Muscle of leg (tissue), 11 donors: ENCODE measurements around the gene NFIA. TPM values are rescaled to one million over a fixed set of nuclear protein-coding genes. Genes with fewer than 3 reads are reported as not detected.

Experiments
- DNase-seq: peaks from one replicate; pipeline ENCODE4 v3.0.0; 2013
- H3K27ac ChIP-seq: one replicate; pipeline ENCODE4 v1.5.1; 2013; ENCODE audit warnings: mild to moderate bottlenecking, low read length, control low read depth
- H3K27me3 ChIP-seq: one replicate; pipeline ENCODE4 v1.6.1; 2013; ENCODE audit warnings: low read length; ENCODE audit not compliant: control insufficient read depth, insufficient read depth
- H3K36me3 ChIP-seq: one replicate; pipeline ENCODE4 v1.6.1; 2013; ENCODE audit warnings: low read length; ENCODE audit not compliant: control insufficient read depth, insufficient read depth
- H3K4me1 ChIP-seq: one replicate; pipeline ENCODE4 v1.6.1; 2013; ENCODE audit warnings: low read length; ENCODE audit not compliant: control insufficient read depth, insufficient read depth
- H3K4me3 ChIP-seq: one replicate; pipeline ENCODE4 v1.5.1; 2013; ENCODE audit warnings: low read length, control low read depth
- H3K9me3 ChIP-seq: replicated peaks from 2 replicates; pipeline ENCODE4 v1.6.1; 2013; ENCODE audit warnings: low read depth, low read length; ENCODE audit not compliant: control insufficient read depth
- WGBS: methylation state at CpG from one replicate; pipeline ENCODE4 v1.1.5; 2013; ENCODE audit warnings: missing lambda C conversion rate; ENCODE audit not compliant: insufficient coverage; 5-methylcytosine and 5-hydroxymethylcytosine counted together
- polyA plus RNA-seq, 8 donors: library from polyadenylated mRNA; unstranded; fragments of 120-200 nt; gene quantifications; one replicate each; pipeline versions ENCODE4 v1.2.1 to v1.2.3, GENCODE V29; 2013; ENCODE audit warnings: inconsistent platforms in 1 of 8, low replicate concordance in 1 of 8; ENCODE audit not compliant: insufficient read length in 8 of 8, insufficient read depth in 1 of 8
- total RNA-seq: library from RNA; stranded (reverse); fragments of 120-200 nt; gene quantifications from one replicate; pipeline ENCODE4 v1.2.4, GENCODE V29; 2013

NFIA gene
- total and polyA plus RNA-seq, 9 donors: 21.6 to 41.0 (median 29.7) TPM

GRCh38 chr1:61100578-61100977 lies 18.2 kb downstream of the NFIA start:
- Histone ChIP-seq H3K9me3 (no peaks in the 10 kb centered on the region), H3K4me1 (no peaks in the 10 kb centered on the region), H3K27me3 (no peaks in the 10 kb centered on the region), H3K27ac (no peak overlapping the region), H3K4me3 (no peak overlapping the region), H3K36me3 (no peaks in the 10 kb centered on the region)
- WGBS: no CpG with 5 or more reads among the region's 2 CpGs
- DNase-seq: no peak

- no peaks in the 10 kb centered on the region for H3K36me3 ChIP-seq
- peak; percentile 70 for DNase-seq
- H3K4me3 ChIP-seq: no peak overlapping the region
- H3K4me1 ChIP-seq: no peaks in the 10 kb centered on the region
- peak overlapping the region; percentile 84 for H3K27ac ChIP-seq
- WGBS: no CpG with 5 or more reads among the region's 5 CpGs
- H3K27me3 ChIP-seq: no peaks in the 10 kb centered on the region
- H3K9me3 ChIP-seq: no peaks in the 10 kb centered on the region
Measured at GRCh38 chr1:61101536-61101935, 19.2 kb downstream of the NFIA start.

DNA sequence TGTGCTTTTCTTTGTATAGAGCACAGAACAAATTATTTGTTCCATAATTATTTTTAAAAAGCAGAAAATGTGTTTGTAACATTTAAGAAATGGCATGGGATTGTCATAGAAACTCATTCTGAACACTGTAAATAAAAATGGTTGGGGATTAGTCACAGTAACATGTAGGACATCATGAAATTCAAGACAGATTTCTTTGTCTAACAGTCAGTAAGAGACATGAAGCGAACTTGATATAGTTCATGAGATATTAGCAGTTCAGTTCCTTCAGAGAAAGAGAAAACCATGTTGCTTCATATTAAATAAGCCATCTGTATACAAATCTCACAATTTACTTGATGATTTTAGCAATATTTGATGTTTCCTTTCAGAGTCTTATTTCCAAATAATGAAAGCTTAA lies 19.7 kb downstream of the NFIA start:
- DNase-seq: peak; percentile 65
- no peaks in the 10 kb centered on the region for H3K4me1 ChIP-seq

DNA sequence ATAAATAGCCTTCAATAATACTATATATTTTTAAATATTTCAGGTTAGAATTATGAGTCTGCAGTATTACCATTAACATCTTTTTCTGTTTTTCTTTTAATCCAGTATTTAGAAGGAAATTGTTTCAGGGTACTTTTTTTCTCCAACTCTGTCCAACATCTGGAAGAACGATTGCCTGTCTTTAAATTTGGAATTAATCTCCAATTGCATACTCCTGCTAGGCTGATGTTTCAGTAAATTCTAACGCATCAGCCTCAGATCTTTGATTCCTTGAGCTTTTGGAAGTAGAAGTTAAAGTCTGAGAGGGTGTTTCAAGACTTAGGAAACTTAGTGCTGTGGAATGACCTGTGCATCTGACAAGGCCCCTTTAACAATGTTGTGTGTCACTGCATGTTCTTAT lies 20.3 kb downstream of the NFIA start:
- Histone ChIP-seq H3K36me3 (no peaks in the 10 kb centered on the region), H3K9me3 (peaks cover under 1% of the 10 kb centered on the region), H3K27ac (peak overlapping the region; percentile 84), H3K4me1 (no peaks in the 10 kb centered on the region), H3K27me3 (no peaks in the 10 kb centered on the region), H3K4me3 (no peak overlapping the region)
- DNase-seq: peak; percentile 82
- no CpG with 5 or more reads among the region's 2 CpGs for WGBS

More for the DNA sequence above, 19.7 kb downstream of the NFIA start:
- no CpG with 5 or more reads among the region's 1 CpG for WGBS
- H3K27ac ChIP-seq: peak overlapping the region; percentile 84
- no peak overlapping the region for H3K4me3 ChIP-seq
- H3K9me3 ChIP-seq: no peaks in the 10 kb centered on the region
- no peaks in the 10 kb centered on the region for H3K27me3 ChIP-seq
- H3K36me3 ChIP-seq: no peaks in the 10 kb centered on the region

DNA sequence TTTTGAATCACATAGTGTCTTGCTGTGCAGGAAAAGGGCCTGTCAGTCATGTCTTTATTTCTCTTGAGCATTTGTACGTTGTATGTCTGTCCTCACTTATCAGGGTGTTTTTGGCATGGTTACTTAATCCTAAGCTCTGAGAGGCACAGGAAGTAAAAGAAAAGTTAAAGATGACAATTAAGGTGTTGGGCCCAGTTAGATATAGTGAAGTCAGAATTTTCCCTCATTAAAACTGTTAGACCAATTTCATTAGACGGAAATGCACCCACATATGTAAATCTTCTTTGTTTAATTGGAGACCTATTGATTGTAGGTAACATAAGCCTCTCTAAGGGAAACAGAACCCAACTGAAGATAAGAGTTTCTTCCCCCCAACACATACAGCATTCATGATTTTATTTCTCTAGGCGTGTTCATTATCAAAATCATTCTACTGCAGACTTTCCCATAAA lies 21.9 kb downstream of the NFIA start:
- Histone ChIP-seq H3K4me3 (no peak overlapping the region), H3K27me3 (no peaks in the 10 kb centered on the region), H3K27ac (no peak overlapping the region), H3K4me1 (no peaks in the 10 kb centered on the region), H3K9me3 (peaks cover 3% of the 10 kb centered on the region), H3K36me3 (no peaks in the 10 kb centered on the region)
- WGBS: no CpG with 5 or more reads among the region's 3 CpGs
- no peak for DNase-seq

DNA sequence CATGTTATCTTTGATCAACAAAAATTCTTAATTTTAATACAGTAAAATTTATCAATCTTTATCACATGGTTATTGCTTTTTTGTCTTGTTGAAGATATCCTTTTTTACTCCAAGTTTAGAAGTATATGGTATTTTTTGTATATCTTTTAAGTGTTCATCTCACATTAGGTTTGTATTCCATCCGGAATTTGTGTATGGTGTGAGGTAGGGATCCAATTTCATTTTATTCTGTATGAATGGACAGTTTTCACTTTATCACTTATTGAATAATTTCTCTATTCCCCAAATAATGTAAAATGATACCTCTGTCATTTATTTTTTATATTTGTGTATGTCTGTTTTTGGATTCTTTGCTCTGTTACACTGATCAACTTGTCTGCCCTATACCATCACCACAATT lies 25.3 kb downstream of the NFIA start:
- no peaks in the 10 kb centered on the region for H3K27me3 ChIP-seq
- H3K4me1 ChIP-seq: no peaks in the 10 kb centered on the region
- H3K9me3 ChIP-seq: peaks cover 3% of the 10 kb centered on the region
- H3K36me3 ChIP-seq: no peaks in the 10 kb centered on the region
- no peak for DNase-seq
- no peak overlapping the region for H3K27ac ChIP-seq
- H3K4me3 ChIP-seq: no peak overlapping the region
- no CpG with 5 or more reads among the region's 1 CpG for WGBS

DNA sequence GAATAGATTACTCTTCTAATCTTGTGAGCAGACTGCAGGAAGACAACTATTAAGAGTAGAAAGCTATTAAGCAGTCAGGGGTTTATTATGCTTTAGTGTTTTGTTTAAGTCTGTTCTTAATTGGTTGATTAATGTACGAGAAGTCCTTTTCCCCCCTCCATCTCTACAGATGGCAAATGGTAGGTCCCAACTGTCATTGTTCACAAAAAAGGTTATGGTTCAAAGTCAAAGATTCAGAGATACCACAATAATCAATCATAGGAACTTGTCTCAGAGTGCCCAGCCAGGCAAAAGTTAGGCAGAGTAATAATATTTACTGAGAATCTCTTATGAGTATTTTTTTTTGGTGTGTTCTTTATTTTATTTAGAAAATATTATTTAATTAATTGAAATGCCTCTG lies 26.8 kb downstream of the NFIA start:
- H3K4me1 ChIP-seq: no peaks in the 10 kb centered on the region
- peaks cover 3% of the 10 kb centered on the region for H3K9me3 ChIP-seq
- peaks cover 3% of the 10 kb centered on the region for H3K36me3 ChIP-seq
- no peak overlapping the region for H3K4me3 ChIP-seq
- no CpG with 5 or more reads among the region's 1 CpG for WGBS
- no peak for DNase-seq
- H3K27me3 ChIP-seq: no peaks in the 10 kb centered on the region
- no peak overlapping the region for H3K27ac ChIP-seq

- Histone ChIP-seq H3K4me3 (no peak overlapping the region), H3K27ac (no peak overlapping the region), H3K36me3 (peaks cover 3% of the 10 kb centered on the region), H3K27me3 (no peaks in the 10 kb centered on the region), H3K4me1 (no peaks in the 10 kb centered on the region), H3K9me3 (peaks cover 3% of the 10 kb centered on the region)
- DNase-seq: no peak
Measured at GRCh38 chr1:61109910-61110309, 27.5 kb downstream of the NFIA start.

DNA sequence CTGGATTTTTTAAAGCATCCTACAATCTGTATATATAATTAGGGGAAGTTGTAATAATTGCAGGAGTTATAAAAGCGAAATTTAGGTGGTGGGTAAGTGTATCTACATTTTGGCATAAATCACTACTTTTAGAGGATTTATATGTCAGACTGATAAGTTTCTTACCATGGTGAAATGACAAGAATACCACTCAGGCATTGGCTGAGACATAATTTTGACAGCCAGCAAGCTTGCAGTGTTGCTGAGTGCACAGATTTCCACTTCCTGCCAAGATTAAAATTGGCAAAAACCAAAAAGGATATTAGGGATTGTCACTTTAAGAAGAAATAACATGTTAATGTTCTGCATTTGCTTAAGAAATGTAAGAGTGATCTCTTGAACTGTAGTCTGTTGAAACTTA lies 28.2 kb downstream of the NFIA start:
- Histone ChIP-seq H3K27me3 (no peaks in the 10 kb centered on the region), H3K27ac (no peak overlapping the region), H3K36me3 (peaks cover 5% of the 10 kb centered on the region), H3K4me3 (no peak overlapping the region), H3K9me3 (peaks cover 3% of the 10 kb centered on the region), H3K4me1 (peaks cover 4% of the 10 kb centered on the region)
- DNase-seq: no peak
- WGBS: no CpG with 5 or more reads among the region's 1 CpG

- Histone ChIP-seq H3K4me1 (peaks cover 4% of the 10 kb centered on the region), H3K27ac (peak overlapping the region; percentile 57)
Measured at GRCh38 chr1:61111084-61112004, 29.0 kb downstream of the NFIA start.

More at GRCh38 chr1:61111084-61112004, 29.0 kb downstream of the NFIA start:
- Histone ChIP-seq H3K9me3 (peaks cover 3% of the 10 kb centered on the region), H3K4me3 (no peak overlapping the region), H3K36me3 (peaks cover 6% of the 10 kb centered on the region), H3K27me3 (no peaks in the 10 kb centered on the region)
- no peak for DNase-seq
- no CpG with 5 or more reads among the region's 3 CpGs for WGBS
